Large intestine (tissue), 12 donors: Measurements from ENCODE around the gene WWP2. TPM values are rescaled to one million over a fixed set of nuclear protein-coding genes. Genes with fewer than 3 reads are reported as not detected.

Experiments
- DNase-seq, 2 donors: peaks; one replicate each; pipeline versions ENCODE4 v3.0.0 to v3.0.0-alpha.2; 2013
- H3K27ac ChIP-seq: one replicate; pipeline ENCODE4 v1.5.1; 2013; ENCODE audit warnings: low read length
- H3K27me3 ChIP-seq: 2 replicates; pipeline ENCODE4 v1.6.1; 2013; ENCODE audit warnings: low read length; ENCODE audit not compliant: control insufficient read depth, insufficient read depth
- H3K36me3 ChIP-seq: 2 replicates; pipeline ENCODE4 v1.6.1; 2013; ENCODE audit warnings: low read length; ENCODE audit not compliant: control insufficient read depth, insufficient read depth
- H3K4me1 ChIP-seq: one replicate; pipeline ENCODE4 v1.6.1; 2013; ENCODE audit warnings: low read length; ENCODE audit not compliant: control insufficient read depth, insufficient read depth
- H3K4me3 ChIP-seq: one replicate; pipeline ENCODE4 v1.5.1; 2013; ENCODE audit warnings: low read length
- H3K9me3 ChIP-seq: one replicate; pipeline ENCODE4 v1.6.1; 2013; ENCODE audit warnings: mild to moderate bottlenecking, low read depth, low read length, moderate library complexity; ENCODE audit not compliant: control insufficient read depth
- WGBS: methylation state at CpG from one replicate; pipeline ENCODE4 v1.1.5; 2013; ENCODE audit warnings: low lambda C conversion rate; ENCODE audit not compliant: insufficient coverage; 5-methylcytosine and 5-hydroxymethylcytosine counted together
- long read RNA-seq, 11 donors: transcript quantifications; one replicate each; lab custom pipeline, GENCODE V29; 2026
- polyA plus RNA-seq: library from polyadenylated mRNA; unstranded; fragments of 120-200 nt; gene quantifications from one replicate; pipeline ENCODE4 v1.2.1, GENCODE V29; 2013

The WWP2 gene
- 40.4 TPM for polyA plus RNA-seq
- long read RNA-seq, donor 1, full-length matches to known transcripts: 1 of 1 reads
- long read RNA-seq, donor 1, partial matches to known transcripts: 0 of 1 reads
- long read RNA-seq, donor 1, other reads (novel, unspliced or antisense): 0 of 1 reads
- long read RNA-seq, donor 2, full-length matches to known transcripts: 6 of 6 reads
- long read RNA-seq, donor 2, partial matches to known transcripts: 0 of 6 reads
- long read RNA-seq, donor 2, other reads (novel, unspliced or antisense): 0 of 6 reads
- long read RNA-seq, donor 3: 0 reads
- long read RNA-seq, donor 4, full-length matches to known transcripts: 1 of 1 reads
- long read RNA-seq, donor 4, partial matches to known transcripts: 0 of 1 reads
- long read RNA-seq, donor 4, other reads (novel, unspliced or antisense): 0 of 1 reads
- long read RNA-seq, donor 5: 0 reads
- long read RNA-seq, donor 6, full-length matches to known transcripts: 5 of 30 reads
- long read RNA-seq, donor 6, partial matches to known transcripts: 25 of 30 reads
- long read RNA-seq, donor 6, other reads (novel, unspliced or antisense): 0 of 30 reads
- long read RNA-seq, donor 7: 0 reads
- long read RNA-seq, donor 8, partial matches to known transcripts: 5 of 6 reads
- long read RNA-seq, donor 8, other reads (novel, unspliced or antisense): 0 of 6 reads
- long read RNA-seq, donor 9, partial matches to known transcripts: 0 of 1 reads
- long read RNA-seq, donor 9, other reads (novel, unspliced or antisense): 0 of 1 reads
- long read RNA-seq, donor 10, full-length matches to known transcripts: 2 of 8 reads
- long read RNA-seq, donor 10, partial matches to known transcripts: 6 of 8 reads
- long read RNA-seq, donor 10, other reads (novel, unspliced or antisense): 0 of 8 reads
- long read RNA-seq, donor 11, full-length matches to known transcripts: 1 of 1 reads
- long read RNA-seq, donor 11, partial matches to known transcripts: 0 of 1 reads
- long read RNA-seq, donor 11, other reads (novel, unspliced or antisense): 0 of 1 reads

- Histone ChIP-seq H3K9me3 (no peaks in the 10 kb centered on the region), H3K27me3 (no peaks in the 10 kb centered on the region), H3K27ac (peak within 1 kb of the TSS; percentile 91), H3K4me3 (peak within 1 kb of the TSS; percentile 89), H3K4me1 (peaks cover 9% of the 10 kb centered on the region), H3K36me3 (no peaks in the 10 kb centered on the region)
- peak; percentile 81 to 86 for DNase-seq
- no CpG with 5 or more reads among the region's 68 CpGs for WGBS
These were observed at the start of gene WWP2 for GRCh38 chr16:69761983-69762813. WWP2 (plus strand) TSS chr16:69762332; CDS start chr16:69787011, 24,679 bp downstream.

GRCh38 chr16:69712914-69713581, 49.1 kb upstream of the WWP2 start:
- peaks cover 20% of the 10 kb centered on the region for H3K36me3 ChIP-seq
- WGBS: 93% methylated on average over 2 of the region's 9 CpGs
- no peaks in the 10 kb centered on the region for H3K9me3 ChIP-seq
- DNase-seq: no peak
- H3K4me3 ChIP-seq: no peak overlapping the region
- H3K27me3 ChIP-seq: no peaks in the 10 kb centered on the region
- H3K27ac ChIP-seq: no peak overlapping the region
- no peaks in the 10 kb centered on the region for H3K4me1 ChIP-seq

DNA sequence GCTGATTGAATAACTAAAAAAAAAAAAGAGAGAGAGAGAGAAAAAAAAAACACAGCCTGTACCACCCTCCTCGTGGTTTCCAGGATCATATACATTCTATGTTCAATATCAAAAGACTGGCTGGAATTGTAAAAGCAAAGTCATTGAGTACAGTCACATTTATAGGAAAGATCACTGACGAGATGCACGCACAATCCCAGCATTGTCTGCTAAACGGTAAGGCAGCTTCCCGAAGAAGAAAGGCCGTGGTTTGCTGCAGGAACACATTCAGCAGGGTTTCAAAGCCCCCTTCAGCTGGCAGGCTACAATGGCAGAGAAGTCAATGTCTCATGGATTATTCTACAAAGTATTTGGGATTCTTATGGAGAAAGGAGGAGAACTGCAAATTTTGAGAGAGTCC, 45.1 kb upstream of the WWP2 start:
- no peaks in the 10 kb centered on the region for H3K4me1 ChIP-seq
- WGBS: no CpG with 5 or more reads among the region's 6 CpGs
- no peak overlapping the region for H3K4me3 ChIP-seq
- no peak overlapping the region for H3K27ac ChIP-seq
- H3K36me3 ChIP-seq: peaks cover 18% of the 10 kb centered on the region
- no peak for DNase-seq
- H3K9me3 ChIP-seq: no peaks in the 10 kb centered on the region
- H3K27me3 ChIP-seq: no peaks in the 10 kb centered on the region

DNA sequence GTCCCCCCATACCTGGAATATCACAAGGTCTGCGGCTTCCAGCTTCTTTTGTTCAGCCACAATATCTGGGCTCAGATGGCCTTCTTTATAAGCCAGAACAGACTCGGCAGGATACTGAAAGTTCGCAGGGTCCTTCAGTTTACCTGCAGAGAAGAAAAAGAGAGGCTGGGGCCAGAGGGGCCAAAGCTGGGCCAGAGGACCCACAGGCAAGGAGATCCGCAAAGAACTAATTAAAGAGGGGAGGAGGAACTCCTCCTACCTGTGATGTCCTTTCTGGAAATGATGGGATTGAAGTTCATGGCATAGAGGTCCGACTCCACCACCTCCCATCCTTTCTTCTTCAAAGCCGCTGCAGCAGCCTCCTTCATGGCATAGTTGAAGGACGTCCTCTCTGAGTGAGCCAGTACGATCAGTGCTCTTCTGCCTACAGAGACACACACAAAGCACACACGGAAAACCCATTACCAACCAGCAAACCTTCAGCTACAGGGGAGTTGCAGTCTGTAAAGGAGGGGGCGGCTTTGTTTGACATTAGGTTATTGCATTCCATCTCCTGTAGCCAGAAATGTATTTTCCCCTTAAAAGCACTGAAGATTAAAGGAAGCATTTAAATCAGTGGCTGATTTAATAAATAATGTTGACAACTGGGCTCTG, 43.9 kb upstream of the WWP2 start:
- no peak for DNase-seq
- no peak overlapping the region for H3K4me3 ChIP-seq
- WGBS: no CpG with 5 or more reads among the region's 10 CpGs
- peaks cover 8% of the 10 kb centered on the region for H3K36me3 ChIP-seq
- no peaks in the 10 kb centered on the region for H3K27me3 ChIP-seq
- H3K9me3 ChIP-seq: no peaks in the 10 kb centered on the region
- no peak overlapping the region for H3K27ac ChIP-seq
- H3K4me1 ChIP-seq: peaks cover 10% of the 10 kb centered on the region

DNA sequence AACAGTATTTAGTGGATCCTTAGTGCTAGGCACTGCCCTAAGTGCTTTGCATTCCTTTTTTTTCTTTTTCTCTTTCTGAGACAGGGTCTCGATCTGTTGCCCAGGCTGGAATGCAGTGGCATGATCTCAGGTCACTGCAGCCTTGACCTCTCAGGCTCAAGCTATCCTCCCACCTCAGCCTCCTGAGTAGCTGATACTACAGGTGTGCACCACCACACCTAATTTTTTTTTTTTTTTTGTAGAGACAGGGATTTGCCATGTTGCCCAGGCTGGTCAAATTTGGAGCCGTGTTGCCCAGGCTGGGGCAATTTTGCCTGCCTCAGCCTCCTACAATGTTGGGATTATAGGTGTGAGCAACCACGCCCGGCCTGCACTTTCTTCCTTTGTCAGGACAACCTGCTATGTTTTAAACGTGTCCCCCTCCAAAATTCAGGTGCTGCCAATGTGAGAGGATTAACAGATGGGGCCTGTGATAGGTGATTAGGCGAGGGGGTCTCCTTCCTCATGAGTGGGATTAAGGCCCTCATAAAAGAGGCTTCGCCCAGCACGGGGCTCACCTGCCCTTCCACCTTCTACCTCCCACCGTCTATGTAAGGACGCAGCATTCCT, 41.2 kb upstream of the WWP2 start:
- H3K27ac ChIP-seq: no peak overlapping the region
- H3K4me3 ChIP-seq: no peak overlapping the region

DNA sequence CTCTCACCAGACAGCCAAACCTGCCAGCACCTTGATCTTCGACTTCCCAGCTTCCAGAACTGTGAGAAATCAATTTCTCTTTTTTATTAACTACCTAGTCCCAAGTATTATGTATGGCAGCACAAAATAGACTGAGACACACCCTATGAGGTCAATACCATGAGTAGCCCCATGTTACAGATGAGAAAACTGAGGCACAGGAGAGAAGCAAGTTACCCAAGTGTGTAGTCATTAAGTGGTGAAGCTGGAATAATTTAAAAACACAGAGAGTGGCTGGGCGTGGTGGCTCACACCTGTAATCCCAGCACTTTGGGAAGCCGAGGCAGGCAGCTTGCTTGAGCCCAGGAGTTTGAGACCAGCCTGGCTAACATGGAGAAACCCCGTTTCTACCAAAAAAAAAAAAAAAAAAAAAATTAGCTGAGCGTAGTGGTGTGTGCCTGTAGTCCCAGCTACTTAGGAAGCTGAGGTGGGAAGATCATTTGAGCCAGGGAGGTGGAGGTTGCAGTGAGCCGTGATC, 40.6 kb upstream of the WWP2 start:
- WGBS: no CpG with 5 or more reads among the region's 6 CpGs
- Histone ChIP-seq H3K4me3 (no peak overlapping the region), H3K9me3 (no peaks in the 10 kb centered on the region), H3K27me3 (no peaks in the 10 kb centered on the region), H3K27ac (no peak overlapping the region), H3K36me3 (peaks cover 8% of the 10 kb centered on the region), H3K4me1 (peaks cover 23% of the 10 kb centered on the region)
- DNase-seq: no peak

More for the DNA sequence above, 41.2 kb upstream of the WWP2 start:
- H3K27me3 ChIP-seq: no peaks in the 10 kb centered on the region
- peaks cover 21% of the 10 kb centered on the region for H3K4me1 ChIP-seq
- peaks cover 8% of the 10 kb centered on the region for H3K36me3 ChIP-seq
- no peaks in the 10 kb centered on the region for H3K9me3 ChIP-seq
- DNase-seq: no peak
- 40% methylated on average over 1 of the region's 10 CpGs for WGBS

DNA sequence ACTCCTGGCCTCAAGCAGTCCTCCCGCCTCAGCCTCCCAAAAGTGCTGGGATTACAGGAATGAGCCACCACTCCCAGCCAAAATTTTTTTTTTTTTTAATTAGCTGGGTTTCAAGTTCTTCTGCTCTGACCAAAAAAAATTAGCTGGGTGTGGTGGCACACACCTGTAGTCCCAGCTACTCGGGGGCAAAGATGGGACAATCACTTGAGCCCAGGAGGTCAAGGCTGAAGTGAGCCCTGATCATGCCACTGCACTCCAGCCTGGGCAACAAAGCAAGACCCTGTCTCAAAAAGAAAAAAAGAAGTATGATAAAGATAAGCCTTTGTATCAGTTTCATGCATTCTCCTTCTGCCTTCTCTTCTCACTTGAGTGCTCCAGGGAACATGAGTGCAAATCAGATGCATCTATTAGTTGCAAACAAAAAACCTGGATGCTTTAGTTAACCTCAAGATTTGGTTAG, 37.7 kb upstream of the WWP2 start:
- peaks cover 30% of the 10 kb centered on the region for H3K4me1 ChIP-seq
- no peak overlapping the region for H3K4me3 ChIP-seq

GRCh38 chr16:69724981-69725479, 37.1 kb upstream of the WWP2 start:
- H3K36me3 ChIP-seq: no peaks in the 10 kb centered on the region
- DNase-seq: no peak
- peak overlapping the region; percentile 14 for H3K27ac ChIP-seq
- H3K4me3 ChIP-seq: no peak overlapping the region
- WGBS: no CpG with 5 or more reads among the region's 6 CpGs
- H3K27me3 ChIP-seq: no peaks in the 10 kb centered on the region
- H3K4me1 ChIP-seq: peaks cover 30% of the 10 kb centered on the region
- H3K9me3 ChIP-seq: no peaks in the 10 kb centered on the region

More for the DNA sequence above, 37.7 kb upstream of the WWP2 start:
- WGBS: no CpG with 5 or more reads among the region's 2 CpGs
- H3K27me3 ChIP-seq: no peaks in the 10 kb centered on the region
- no peak for DNase-seq
- H3K9me3 ChIP-seq: no peaks in the 10 kb centered on the region
- H3K27ac ChIP-seq: peak overlapping the region; percentile 86
- no peaks in the 10 kb centered on the region for H3K36me3 ChIP-seq
